K562 (cell line): ENCODE data around the gene ANXA9. TPM values are rescaled to one million over a fixed set of nuclear protein-coding genes. Genes with fewer than 3 reads are reported as not detected.
A peak's percentile ranks its signal among the peaks of the same experiment; 100 is the strongest.

Experiments used
- ATF6 ChIP-seq: sonication (generic); formaldehyde crosslinking; IDR thresholded peaks from 2 replicates; pipeline ENCODE4 v1.4.0; 2020; ENCODE audit warnings: mild to moderate bottlenecking, missing genetic modification reagents
- CCNT2 ChIP-seq: IDR thresholded peaks from 2 replicates; pipeline ENCODE4 v1.6.1; 2011; ENCODE audit warnings: borderline replicate concordance, low read depth, mild to moderate bottlenecking, moderate library complexity, mixed read lengths, low read length; ENCODE audit not compliant: insufficient read length; ENCODE audit errors: extremely low read depth
- CEBPZ ChIP-seq: fragments of 150-350 bp; IDR thresholded peaks from 2 replicates; pipeline ENCODE4 v1.6.1; 2014; ENCODE audit warnings: low read depth, mild to moderate bottlenecking, low read length, borderline replicate concordance
- CTBP1 ChIP-seq: fragments of 450-650 bp; IDR thresholded peaks from 2 replicates; pipeline ENCODE4 v1.6.1; 2016; ENCODE audit warnings: borderline replicate concordance
- DIDO1 ChIP-seq: fragments of 450-650 bp; IDR thresholded peaks from 2 replicates; pipeline ENCODE4 v1.6.1; 2016; ENCODE audit warnings: low read depth, missing biosample characterization, missing genetic modification characterization
- ETS1 ChIP-seq: conservative IDR thresholded peaks from 2 replicates; pipeline ENCODE4 v1.6.1; 2011; ENCODE audit warnings: low read depth, mild to moderate bottlenecking, low read length; ENCODE audit not compliant: control insufficient read depth
- FIP1L1 ChIP-seq: fragments of 200-400 bp; formaldehyde crosslinking; IDR thresholded peaks from 2 replicates; pipeline ENCODE4 v1.6.1; 2018; ENCODE audit warnings: mild to moderate bottlenecking, low read depth, low read length; ENCODE audit not compliant: poor library complexity, severe bottlenecking
- HCFC1 ChIP-seq: IDR thresholded peaks from 2 replicates; pipeline ENCODE4 v1.6.1; 2012; ENCODE audit warnings: low read depth, low read length, improper control_type of control experiment
- HDAC1 ChIP-seq, 2 experiments: fragments of 450-650 bp; IDR thresholded peaks; 2 replicates each; pipeline ENCODE4 v1.6.1; 2016 to 2017; ENCODE audit warnings: inconsistent platforms in 1 of 2, mild to moderate bottlenecking in 1 of 2, moderate library complexity in 1 of 2
- KAT7 ChIP-seq: sonication (generic); formaldehyde crosslinking; IDR thresholded peaks from 2 replicates; pipeline ENCODE4 v1.8.0; 2022; ENCODE audit warnings: missing genetic modification reagents, mild to moderate bottlenecking, borderline replicate concordance
- NR2C2 ChIP-seq, 2 experiments: fragments of 200-800 bp in 1 of 2; sonication (Bioruptor generic) in 1 of 2; sonication (generic) in 1 of 2; formaldehyde crosslinking in 1 of 2; IDR thresholded peaks; 2 replicates each; pipeline versions ENCODE4 v1.6.1 to v1.8.0; 2016 to 2022; ENCODE audit warnings: mild to moderate bottlenecking in 1 of 2, missing compliant biosample characterization in 1 of 2, missing genetic modification characterization in 1 of 2, missing genetic modification reagents in 1 of 2
- POLR2AphosphoS2 ChIP-seq: IDR thresholded peaks from 2 replicates; pipeline ENCODE4 v1.6.1; 2012; ENCODE audit warnings: low read length, improper control_type of control experiment
- SIN3A ChIP-seq, 2 experiments: fragments of 150-350 bp in 1 of 2; IDR thresholded peaks; 2 replicates each; pipeline ENCODE4 v1.6.1; 2011 to 2016; ENCODE audit warnings: borderline replicate concordance in 2 of 2, low read depth in 2 of 2, low read length in 2 of 2, mild to moderate bottlenecking in 2 of 2, moderate library complexity in 2 of 2; ENCODE audit not compliant: control insufficient read depth in 1 of 2
- SMARCE1 ChIP-seq: fragments of 450-650 bp; IDR thresholded peaks from 2 replicates; pipeline ENCODE4 v1.7.1; 2016; ENCODE audit warnings: mild to moderate bottlenecking
- STAG1 ChIP-seq: sonication (generic); formaldehyde crosslinking; IDR thresholded peaks from 2 replicates; pipeline ENCODE4 v1.5.0; 2020; ENCODE audit warnings: missing genetic modification reagents, borderline replicate concordance
- TGIF2 ChIP-seq: sonication (generic); formaldehyde crosslinking; IDR thresholded peaks from 2 replicates; pipeline ENCODE4 v1.8.1; 2022; ENCODE audit warnings: mild to moderate bottlenecking, missing genetic modification reagents, moderate library complexity
- ZC3H4 ChIP-seq: sonication (generic); formaldehyde crosslinking; IDR thresholded peaks from 2 replicates; pipeline ENCODE4 v1.9.0; 2021; ENCODE audit warnings: missing genetic modification reagents, borderline replicate concordance
- ZNF121 ChIP-seq: sonication (generic); formaldehyde crosslinking; conservative IDR thresholded peaks from 2 replicates; pipeline ENCODE4 v1.8.0; 2022; ENCODE audit warnings: missing genetic modification reagents
- ZNF589 ChIP-seq: fragments of 200-800 bp; sonication (Bioruptor generic); IDR thresholded peaks from 2 replicates; pipeline ENCODE4 v1.6.1; 2016; ENCODE audit warnings: low read depth, missing genetic modification characterization, missing compliant biosample characterization
- polyA plus RNA-seq, 8 experiments: library from polyadenylated mRNA; depleted of rRNA in 4 of 8; stranded (reverse) in 5 of 8; unstranded in 3 of 8; fragments of >200 nt; fragmentation: Nextera tagmentation in 2 of 8; fragmentation: Illumina TruSeq in 1 of 8; extraction: Ambion mirVana in 2 of 8; extraction: Trizol in 1 of 8; gene quantifications; 2 replicates each; pipeline versions ENCODE4 v1.2.1 to v1.2.3, GENCODE V29; 2011 to 2014; ENCODE audit warnings: inconsistent platforms in 1 of 8, missing spikeins in 1 of 8
- total RNA-seq, 7 experiments: library from RNA; depleted of rRNA in 6 of 7; stranded (reverse); fragments of >200 nt in 6 of 7; fragmentation: Illumina TruSeq in 2 of 7; extraction: Trizol in 2 of 7; gene quantifications; 2 replicates each; pipeline versions ENCODE4 v1.2.1 to v1.2.3, GENCODE V29; 2011 to 2021; ENCODE audit warnings: low replicate concordance in 1 of 7

The ANXA9 gene
- total and polyA plus RNA-seq, 9 of the 15 experiments (the other 6 are each of a cell fraction or from before 2014, with no cell fraction given): 0.24 to 1.6 (median 0.57) TPM

- TF ChIP-seq HCFC1 (no peak), NR2C2 (CRISPR knock-in tag; IDR thresholded peaks at IDR 0.05) (no peak), NR2C2 (tag; IDR thresholded peaks at IDR 0.05) (peak; percentile 38; the same call in 1 of the 2 replicates), FIP1L1 (no peak), SIN3A (IDR thresholded peaks at IDR 0.05; ENCODE audit: borderline replicate concordance in 2 of 2, control insufficient read depth in 1 of 2, low read depth in 2 of 2, low read length in 2 of 2) (no peak), KAT7 (CRISPR knock-in tag) (0 out of 2 replicates have a peak, but pooled peaks have one; percentile 35), STAG1 (no peak), SMARCE1 (peak; percentile 45; the same call in 1 of the 2 replicates), DIDO1 (tag) (no peak), TGIF2 (CRISPR knock-in tag) (no peak), ZNF589 (CRISPR knock-in tag) (no peak), CCNT2 (no peak), HDAC1 (IDR thresholded peaks at IDR 0.05) (0 out of 4 replicates have a peak, but pooled peaks of 1 of the 2 experiments have one; percentile 7), CEBPZ (no peak), ETS1 (0 out of 2 replicates have a peak, but pooled peaks have one; percentile 23), ZNF121 (CRISPR knock-in tag) (no peak), CTBP1 (0 out of 2 replicates have a peak, but pooled peaks have one; percentile 30), ZC3H4 (CRISPR knock-in tag) (no peak), POLR2AphosphoS2 (no peak), ATF6 (CRISPR knock-in tag) (no peak)
Measured at GRCh38 chr1:150971583-150972416, 10.3 kb upstream of the ANXA9 start (continued).
